Astrocyte (in vitro differentiated cells and primary cell): ENCODE data around the gene TWF1. TPM values are rescaled to one million over a fixed set of nuclear protein-coding genes. Genes with fewer than 3 reads are reported as not detected.
"Not testable (repeated sequence)": the region's sequence is repeated elsewhere in the genome, so short reads cannot be mapped to it uniquely, and the experiment has no call there.

Experiments used
- DNase-seq: peaks from one replicate; pipeline ENCODE4 v3.0.0-alpha.2; 2010; ENCODE audit warnings: low read depth
- FAIRE-seq: peaks from 2 replicates; lab custom pipeline; 2011; peaks lifted over from hg19 to GRCh38; lab: Jason Lieb, UNC
- H2AFZ ChIP-seq: 2 replicates; pipeline ENCODE4 v1.6.0; 2012; ENCODE audit warnings: low read depth, low read length, inconsistent platforms
- H3K27ac ChIP-seq: 2 replicates; pipeline ENCODE4 v1.5.1; 2011; ENCODE audit warnings: low read depth, low read length, inconsistent platforms
- H3K27me3 ChIP-seq: 2 replicates; pipeline ENCODE4 v1.6.0; 2011; ENCODE audit warnings: low read length, inconsistent platforms; ENCODE audit not compliant: insufficient read depth
- H3K36me3 ChIP-seq: 2 replicates; pipeline ENCODE4 v1.5.1; 2011; ENCODE audit warnings: low read length, inconsistent platforms; ENCODE audit not compliant: insufficient read depth
- H3K4me1 ChIP-seq: 2 replicates; pipeline ENCODE4 v1.5.1; 2011; ENCODE audit warnings: low read length, inconsistent platforms; ENCODE audit not compliant: insufficient read depth
- H3K4me2 ChIP-seq: 2 replicates; pipeline ENCODE4 v1.6.0; 2012; ENCODE audit warnings: low read length, inconsistent platforms
- H3K4me3 ChIP-seq: 2 replicates; pipeline ENCODE4 v1.5.1; 2011; ENCODE audit warnings: low read depth, mild to moderate bottlenecking, low read length, inconsistent platforms; ENCODE audit not compliant: insufficient read depth
- H3K79me2 ChIP-seq: 2 replicates; pipeline ENCODE4 v1.6.0; 2012; ENCODE audit warnings: mild to moderate bottlenecking, low read length, inconsistent platforms; ENCODE audit not compliant: insufficient read depth
- H3K9ac ChIP-seq: 2 replicates; pipeline ENCODE4 v1.6.0; 2012; ENCODE audit warnings: mild to moderate bottlenecking, low read length, inconsistent platforms
- H3K9me3 ChIP-seq: 2 replicates; pipeline ENCODE4 v1.5.1; 2012; ENCODE audit warnings: low read depth, mild to moderate bottlenecking, low read length, inconsistent platforms; ENCODE audit not compliant: insufficient read depth
- H4K20me1 ChIP-seq: 2 replicates; pipeline ENCODE4 v1.6.0; 2012; ENCODE audit warnings: low read length, inconsistent platforms; ENCODE audit not compliant: insufficient read depth
- H3K27ac Mint-ChIP-seq: one replicate; pipeline ENCODE4 v1.8.0; 2021; ENCODE audit warnings: mild to moderate bottlenecking, mixed read lengths; ENCODE audit not compliant: unreplicated experiment
- H3K27me3 Mint-ChIP-seq: one replicate; pipeline ENCODE4 v1.8.0; 2021; ENCODE audit warnings: low read depth, mixed read lengths; ENCODE audit not compliant: unreplicated experiment
- H3K36me3 Mint-ChIP-seq: one replicate; pipeline ENCODE4 v1.8.0; 2021; ENCODE audit warnings: low read depth, mixed read lengths; ENCODE audit not compliant: unreplicated experiment
- H3K4me1 Mint-ChIP-seq: one replicate; pipeline ENCODE4 v1.8.0; 2021; ENCODE audit warnings: low read depth, mixed read lengths; ENCODE audit not compliant: unreplicated experiment
- H3K4me3 Mint-ChIP-seq: one replicate; pipeline ENCODE4 v1.8.0; 2021; ENCODE audit warnings: mild to moderate bottlenecking, moderate library complexity, mixed read lengths; ENCODE audit not compliant: unreplicated experiment
- H3K9me3 Mint-ChIP-seq: one replicate; pipeline ENCODE4 v1.8.0; 2021; ENCODE audit warnings: mild to moderate bottlenecking, mixed read lengths; ENCODE audit not compliant: unreplicated experiment
- EZH2 ChIP-seq: IDR thresholded peaks from 2 replicates; pipeline ENCODE4 v1.6.1; 2012; ENCODE audit warnings: mild to moderate bottlenecking, low read length, inconsistent platforms; ENCODE audit not compliant: insufficient read depth
- total RNA-seq: library from RNA; stranded (reverse); gene quantifications from 2 replicates; pipeline ENCODE4 v1.2.1, GENCODE V29; 2021
- TF ChIP-seq, protein P1 (sequence below): IDR thresholded peaks from 2 replicates; pipeline ENCODE4 v1.5.1; 2011; ENCODE audit warnings: low read depth, mild to moderate bottlenecking, inconsistent platforms, low read length, moderate library complexity; ENCODE audit not compliant: insufficient read depth

The TWF1 gene
- total RNA-seq, 1 donor from 2014 or later = 105 TPM

DNA sequence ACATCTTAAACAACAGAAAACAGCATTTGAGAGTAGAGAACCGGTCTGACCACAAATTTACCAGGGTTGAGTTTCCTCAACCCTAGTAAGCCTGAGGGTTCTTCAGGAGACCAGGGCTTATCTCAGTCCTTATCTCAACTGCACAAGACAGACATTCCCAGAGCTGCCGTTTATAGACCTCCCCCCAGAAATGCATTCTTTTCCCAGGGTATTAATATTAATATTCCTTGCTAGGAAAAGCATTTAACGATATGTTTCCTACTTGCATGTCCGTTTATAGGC, 42.0 kb upstream of the TWF1 start:
- Histone ChIP-seq H3K27ac (no peak overlapping the region), H3K27me3 (no peaks in the 10 kb centered on the region), H4K20me1 (no peaks in the 10 kb centered on the region), H3K4me3 (no peak overlapping the region), H3K36me3 (no peaks in the 10 kb centered on the region), H3K79me2 (no peaks in the 10 kb centered on the region), H2AFZ (no peak overlapping the region), H3K4me2 (no peak overlapping the region), H3K9me3 (no peaks in the 10 kb centered on the region), H3K9ac (no peak overlapping the region), H3K4me1 (no peaks in the 10 kb centered on the region)
- no peak for TF ChIP-seq EZH2
- TF ChIP-seq, protein P1, sequence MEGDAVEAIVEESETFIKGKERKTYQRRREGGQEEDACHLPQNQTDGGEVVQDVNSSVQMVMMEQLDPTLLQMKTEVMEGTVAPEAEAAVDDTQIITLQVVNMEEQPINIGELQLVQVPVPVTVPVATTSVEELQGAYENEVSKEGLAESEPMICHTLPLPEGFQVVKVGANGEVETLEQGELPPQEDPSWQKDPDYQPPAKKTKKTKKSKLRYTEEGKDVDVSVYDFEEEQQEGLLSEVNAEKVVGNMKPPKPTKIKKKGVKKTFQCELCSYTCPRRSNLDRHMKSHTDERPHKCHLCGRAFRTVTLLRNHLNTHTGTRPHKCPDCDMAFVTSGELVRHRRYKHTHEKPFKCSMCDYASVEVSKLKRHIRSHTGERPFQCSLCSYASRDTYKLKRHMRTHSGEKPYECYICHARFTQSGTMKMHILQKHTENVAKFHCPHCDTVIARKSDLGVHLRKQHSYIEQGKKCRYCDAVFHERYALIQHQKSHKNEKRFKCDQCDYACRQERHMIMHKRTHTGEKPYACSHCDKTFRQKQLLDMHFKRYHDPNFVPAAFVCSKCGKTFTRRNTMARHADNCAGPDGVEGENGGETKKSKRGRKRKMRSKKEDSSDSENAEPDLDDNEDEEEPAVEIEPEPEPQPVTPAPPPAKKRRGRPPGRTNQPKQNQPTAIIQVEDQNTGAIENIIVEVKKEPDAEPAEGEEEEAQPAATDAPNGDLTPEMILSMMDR = no peak
- no peak overlapping the region for H3K4me3 Mint-ChIP-seq
- DNase-seq (no peak), FAIRE-seq (no peak)
- H3K27me3 Mint-ChIP-seq = no peaks in the 10 kb centered on the region
- no peak overlapping the region for H3K27ac Mint-ChIP-seq
- peaks cover 5% of the 10 kb centered on the region for H3K9me3 Mint-ChIP-seq
- H3K4me1 Mint-ChIP-seq = peaks cover 12% of the 10 kb centered on the region
- peaks cover 11% of the 10 kb centered on the region for H3K36me3 Mint-ChIP-seq

DNA sequence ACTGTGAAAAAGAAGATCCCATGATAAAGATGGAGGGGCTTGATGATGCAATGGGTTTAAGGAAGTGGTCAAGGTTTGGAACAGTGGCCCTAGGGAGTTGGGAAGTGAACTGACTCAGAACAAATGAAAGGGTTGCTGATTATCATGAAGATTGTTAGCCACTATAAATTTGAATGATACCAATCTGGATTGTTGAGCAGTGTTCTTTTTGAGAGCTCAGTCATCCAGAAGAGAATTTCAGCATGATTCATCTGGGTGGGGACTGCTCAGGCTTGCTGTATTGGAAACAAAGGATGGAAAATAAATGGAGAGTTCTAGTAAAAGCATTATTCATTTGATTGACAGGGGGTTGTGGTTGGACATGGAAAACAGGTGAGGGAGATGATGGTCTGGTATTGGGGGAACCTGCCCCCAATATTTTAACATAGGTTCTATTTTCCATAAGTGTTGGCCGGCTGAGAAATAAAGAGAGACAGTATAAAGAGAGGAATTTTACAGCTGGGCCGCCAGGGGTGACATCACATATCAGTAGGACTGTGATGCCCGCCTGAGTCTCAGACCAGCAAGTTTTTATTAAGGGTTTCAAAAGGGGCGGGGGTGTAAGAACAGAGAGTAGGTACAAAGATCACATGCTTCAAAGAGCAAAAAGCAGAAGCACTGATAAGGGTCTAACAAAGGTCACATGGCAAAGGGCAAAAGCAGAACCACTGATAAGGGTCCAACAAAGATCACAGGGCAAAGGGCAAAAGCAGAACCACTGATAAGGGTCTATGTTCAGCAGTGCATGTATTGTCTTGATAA, 41.5 kb upstream of the TWF1 start:
- peak overlapping the region; percentile 24 for H3K4me2 ChIP-seq
- DNase-seq (peak; percentile 77), FAIRE-seq (peak; percentile 45)
- H3K4me3 ChIP-seq, H3K9me3 ChIP-seq, H3K4me3 Mint-ChIP-seq, H2AFZ ChIP-seq, H3K27me3 ChIP-seq, H4K20me1 ChIP-seq, H3K36me3 ChIP-seq, H3K27me3 Mint-ChIP-seq, H3K9me3 Mint-ChIP-seq, H3K27ac ChIP-seq, H3K9ac ChIP-seq, H3K4me1 ChIP-seq, H3K79me2 ChIP-seq: not testable (repeated sequence)
- Mint-ChIP-seq H3K4me1 (peaks cover 12% of the 10 kb centered on the region), H3K27ac (peak overlapping the region; percentile 79), H3K36me3 (peaks cover 11% of the 10 kb centered on the region)

DNA sequence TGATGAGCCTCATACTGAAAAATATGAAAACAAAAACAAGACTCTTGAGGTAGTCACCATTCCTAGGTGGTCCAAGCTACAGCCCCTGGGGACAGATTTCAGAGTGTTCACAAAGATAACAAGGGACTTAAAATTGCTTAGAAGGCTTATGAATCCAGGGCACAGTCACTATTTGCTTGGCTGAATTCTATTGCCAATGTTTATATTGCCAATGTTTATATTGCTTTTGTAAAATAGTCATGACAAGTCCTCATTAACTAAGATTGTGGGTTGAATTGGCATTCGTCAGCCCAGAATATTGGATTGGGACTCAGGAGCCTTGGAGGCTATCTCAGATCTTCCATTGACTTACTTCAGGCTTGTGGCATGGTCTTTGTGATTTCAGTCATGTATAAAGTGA, 36.1 kb upstream of the TWF1 start:
- TF ChIP-seq, protein P1 = no peak
- no peak for TF ChIP-seq EZH2
- Mint-ChIP-seq H3K27ac (no peak overlapping the region), H3K9me3 (no peaks in the 10 kb centered on the region), H3K4me1 (peaks cover 5% of the 10 kb centered on the region), H3K4me3 (no peak overlapping the region), H3K36me3 (no peaks in the 10 kb centered on the region), H3K27me3 (no peaks in the 10 kb centered on the region)
- Histone ChIP-seq H3K4me2 (no peak overlapping the region), H3K9ac (no peak overlapping the region), H4K20me1 (no peaks in the 10 kb centered on the region), H3K79me2 (peaks cover 11% of the 10 kb centered on the region), H3K27me3 (no peaks in the 10 kb centered on the region), H3K9me3 (no peaks in the 10 kb centered on the region), H3K4me1 (no peaks in the 10 kb centered on the region), H3K36me3 (no peaks in the 10 kb centered on the region), H3K27ac (no peak overlapping the region), H2AFZ (no peak overlapping the region), H3K4me3 (no peak overlapping the region)
- no peak for DNase-seq
- no peak for FAIRE-seq
